Measurements from ENCODE around the gene TAF7L.
"Not testable (repeated sequence)": the region's sequence is repeated elsewhere in the genome, so short reads cannot be mapped to it uniquely, and the experiment has no call there.

TAF7L gene, protein sequence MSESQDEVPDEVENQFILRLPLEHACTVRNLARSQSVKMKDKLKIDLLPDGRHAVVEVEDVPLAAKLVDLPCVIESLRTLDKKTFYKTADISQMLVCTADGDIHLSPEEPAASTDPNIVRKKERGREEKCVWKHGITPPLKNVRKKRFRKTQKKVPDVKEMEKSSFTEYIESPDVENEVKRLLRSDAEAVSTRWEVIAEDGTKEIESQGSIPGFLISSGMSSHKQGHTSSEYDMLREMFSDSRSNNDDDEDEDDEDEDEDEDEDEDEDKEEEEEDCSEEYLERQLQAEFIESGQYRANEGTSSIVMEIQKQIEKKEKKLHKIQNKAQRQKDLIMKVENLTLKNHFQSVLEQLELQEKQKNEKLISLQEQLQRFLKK

GRCh38 chrX:101290957-101291603 lies at the start of gene TAF7L:
Gene TAF7L (minus strand): TSS chrX:101291334. CDS start chrX:101287543, 3,791 bp downstream.
- DNase-seq = no peak

DNA sequence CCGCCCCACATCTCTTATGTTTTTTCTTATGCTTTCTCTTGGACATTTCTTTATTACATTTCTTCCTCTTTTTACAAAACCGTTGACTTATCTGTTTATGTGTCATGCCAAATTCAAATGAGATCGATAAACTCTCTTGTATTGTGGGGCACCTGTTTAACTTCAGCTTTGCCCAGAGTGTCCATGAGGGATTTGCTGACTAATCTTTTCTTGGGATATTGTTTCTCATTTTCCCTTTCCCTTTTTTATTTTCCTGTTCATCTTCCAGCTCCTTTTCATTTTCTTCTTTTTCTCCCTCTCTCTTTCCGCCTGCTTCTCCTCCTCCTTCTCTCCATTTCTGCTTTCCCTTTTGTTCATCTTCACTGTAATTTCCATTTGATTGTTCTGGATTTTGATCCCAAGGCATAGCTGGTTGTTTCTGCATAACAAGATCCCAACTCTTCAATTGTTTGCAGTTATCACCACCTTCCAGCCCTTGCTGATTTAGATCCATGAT lies 46.7 kb upstream of the TAF7L start:
- DNase-seq = no peak

- not testable (repeated sequence) for DNase-seq
These were observed 43.2 kb upstream of the TAF7L start for GRCh38 chrX:101334310-101334709.

- not testable (repeated sequence) for DNase-seq
These were observed 35.5 kb upstream of the TAF7L start for GRCh38 chrX:101326600-101326999.

DNA sequence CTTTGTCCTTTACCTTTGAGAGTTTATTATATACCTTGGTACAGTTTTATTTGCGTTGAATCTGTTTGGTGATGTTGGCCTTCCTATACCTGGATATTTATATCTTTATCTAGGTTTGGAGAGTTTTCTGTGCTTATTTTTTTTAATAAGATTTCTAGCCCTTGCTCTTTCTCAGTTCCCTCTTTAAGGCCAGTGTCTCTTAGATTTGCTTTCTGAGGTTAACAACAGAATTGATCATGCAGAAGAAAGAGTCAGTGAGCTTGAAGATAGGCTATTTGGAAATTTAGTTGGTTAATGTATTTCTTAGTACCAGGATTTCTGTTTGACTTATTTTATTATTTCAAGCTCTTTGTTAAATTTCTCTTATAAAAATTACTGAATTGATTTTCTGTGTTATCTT lies 12.7 kb upstream of the TAF7L start:
- DNase-seq = no peak

- DNase-seq = not testable (repeated sequence)
These were observed 4.5 kb upstream of the TAF7L start for GRCh38 chrX:101295603-101296002.

- DNase-seq = no peak
These were observed 3.7 kb downstream of the TAF7L start for GRCh38 chrX:101287402-101287801.

DNA sequence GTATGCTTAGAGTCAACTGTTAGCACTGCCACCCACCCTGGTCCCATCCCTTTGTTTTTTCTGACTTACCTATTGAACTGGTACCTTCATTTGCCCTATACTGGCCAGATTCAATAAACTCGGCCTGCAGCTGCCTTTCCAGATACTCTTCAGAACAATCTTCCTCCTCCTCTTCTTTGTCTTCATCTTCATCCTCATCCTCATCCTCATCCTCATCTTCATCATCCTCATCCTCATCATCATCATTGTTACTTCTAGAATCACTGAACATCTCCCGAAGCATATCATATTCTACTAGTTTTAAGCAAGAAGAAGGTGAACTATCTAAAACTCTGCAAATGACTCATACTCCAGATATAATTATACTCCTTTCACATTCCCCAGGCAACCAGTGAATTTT lies 14.9 kb downstream of the TAF7L start:
- no peak for DNase-seq

DNA sequence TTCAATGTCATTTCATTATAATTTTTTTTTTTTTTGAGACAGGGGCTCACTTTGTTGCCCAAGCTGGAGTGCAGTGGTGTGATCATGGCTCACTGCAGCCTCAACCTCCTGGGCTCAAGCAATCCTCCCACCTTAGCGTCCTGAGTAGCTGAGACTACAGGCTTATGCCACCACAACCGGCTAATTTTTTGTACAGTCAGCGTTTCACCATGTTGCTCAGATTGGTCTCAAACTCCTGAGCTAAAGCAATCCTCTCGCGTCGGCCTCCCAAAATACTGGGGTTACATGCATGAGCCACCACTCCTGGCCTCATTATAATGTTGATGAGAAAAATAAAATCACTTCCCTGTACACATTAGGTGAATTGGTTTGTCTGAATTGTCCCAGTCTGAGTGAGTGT lies 16.9 kb downstream of the TAF7L start:
- no peak for DNase-seq

DNA sequence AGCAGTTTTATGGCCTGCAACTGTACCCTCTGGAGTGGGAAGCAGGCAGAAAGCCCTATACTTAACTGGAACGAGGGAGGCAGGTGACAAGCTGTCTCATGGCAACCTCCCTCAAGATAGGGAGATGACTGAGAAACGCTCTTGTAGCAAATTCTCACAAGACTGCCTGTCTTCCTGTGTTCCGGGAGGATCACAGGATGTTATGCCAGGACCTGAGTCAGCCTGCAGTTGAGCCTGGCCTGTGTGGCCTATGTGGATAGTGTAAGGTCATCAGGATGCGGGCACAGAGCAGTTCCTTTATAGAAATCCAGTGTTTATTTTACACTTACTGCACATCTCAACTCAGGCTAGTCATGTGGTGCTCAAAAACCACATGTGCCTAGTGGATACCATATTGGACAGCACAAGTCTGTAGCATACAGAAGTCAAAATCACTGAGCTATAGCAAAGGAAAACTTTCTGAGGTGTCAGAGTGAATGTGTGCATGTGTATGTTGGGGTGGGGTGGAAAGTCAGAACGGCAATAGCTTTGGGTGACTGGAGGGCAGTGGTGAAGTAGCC lies 25.2 kb downstream of the TAF7L start:
- no peak for DNase-seq

- DNase-seq = no peak
These were observed 27.4 kb downstream of the TAF7L start for GRCh38 chrX:101263766-101264165.

DNA sequence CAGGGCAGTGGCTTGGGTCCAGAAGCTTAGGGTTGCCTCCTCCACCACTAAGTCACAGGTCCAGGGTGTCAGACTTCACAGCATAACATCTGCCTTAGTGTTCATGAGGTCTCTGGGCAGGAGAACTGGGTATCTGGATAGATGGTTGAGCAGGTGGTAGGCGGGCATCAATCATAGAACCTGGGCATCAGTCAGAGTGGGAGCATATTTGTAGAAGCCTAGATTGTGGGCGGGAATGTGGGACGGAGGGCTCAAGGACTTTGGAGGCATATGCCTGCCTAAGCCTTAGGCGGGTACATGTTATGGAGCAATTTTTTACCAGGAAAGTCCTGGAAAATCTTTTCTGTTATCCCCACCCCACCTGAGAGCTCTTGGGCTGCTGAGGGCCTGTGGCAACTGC lies 28.5 kb downstream of the TAF7L start:
- DNase-seq = no peak

- DNase-seq = no peak
These were observed 30.7 kb downstream of the TAF7L start for GRCh38 chrX:101260435-101260834.

DNA sequence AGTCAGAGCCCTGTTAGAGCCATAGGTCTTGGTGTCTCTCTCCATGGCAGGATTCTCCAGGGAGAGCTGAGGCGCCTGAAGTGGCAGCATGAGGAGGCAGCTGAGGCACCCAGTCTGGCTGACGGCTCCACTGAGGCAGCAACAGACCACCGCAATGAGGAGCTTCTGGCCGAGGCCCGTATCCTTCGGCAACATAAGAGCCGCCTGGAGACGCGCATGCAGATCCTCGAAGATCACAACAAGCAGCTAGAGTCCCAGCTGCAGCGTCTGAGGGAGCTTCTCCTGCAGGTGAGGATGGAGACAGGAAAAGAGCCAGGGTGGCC lies 32.9 kb downstream of the TAF7L start:
- DNase-seq = no peak

DNA sequence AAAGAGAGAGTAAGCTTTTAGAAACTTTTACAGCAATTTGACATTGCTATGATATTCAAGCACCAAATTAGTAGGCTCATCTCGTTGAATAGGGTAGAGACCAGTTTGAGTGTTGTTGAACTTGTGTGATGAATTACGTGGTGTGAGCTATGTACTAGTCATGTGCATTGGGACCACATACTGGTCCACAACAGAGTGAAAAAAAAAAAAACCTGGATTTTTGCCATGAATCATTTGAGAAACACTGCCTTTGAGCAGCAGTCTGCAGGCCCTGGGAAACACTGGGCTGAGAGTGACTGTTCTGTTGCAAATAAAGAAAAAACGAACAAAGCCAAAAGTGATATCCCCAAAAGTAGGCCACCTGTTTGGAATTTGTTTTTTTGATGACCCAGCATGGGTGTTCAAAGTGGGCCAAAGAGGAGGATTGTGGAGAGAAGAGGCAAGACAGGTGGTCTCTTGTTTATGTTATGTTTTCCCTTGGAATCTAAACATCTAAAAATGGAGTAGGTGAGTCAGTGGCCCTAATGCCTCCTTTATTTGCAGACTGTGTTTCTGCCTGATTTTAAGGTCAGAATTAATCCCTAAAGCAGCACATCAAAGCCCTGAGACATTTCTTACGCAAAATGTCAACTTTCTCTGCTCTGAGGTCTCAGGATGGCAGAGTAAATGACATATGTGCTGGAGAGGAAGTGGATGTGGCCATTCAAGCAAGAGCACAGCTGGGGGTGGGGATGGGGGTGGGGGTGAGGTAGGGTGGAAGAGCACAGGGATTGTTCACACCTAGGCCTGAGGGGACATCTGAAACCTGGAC lies 33.5 kb downstream of the TAF7L start:
- DNase-seq = no peak

DNA sequence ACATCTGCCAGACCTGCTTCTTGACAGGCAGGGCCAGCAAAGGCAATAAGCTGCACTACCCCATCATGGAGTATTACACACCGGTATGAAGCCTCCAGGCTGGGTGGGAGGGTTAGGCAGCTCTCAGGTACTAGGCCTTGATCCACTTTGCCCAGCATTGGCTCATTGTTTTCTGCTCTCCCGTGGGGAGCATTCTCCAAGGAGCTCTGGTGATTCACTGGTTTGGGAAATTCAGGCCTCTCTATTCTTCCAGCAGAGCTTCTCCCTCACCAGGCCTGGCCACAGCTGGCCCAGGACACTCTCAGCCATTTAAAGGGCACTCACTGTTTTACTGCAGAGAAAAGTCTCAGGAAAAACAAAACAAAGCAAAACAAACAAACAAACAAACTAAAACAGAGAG lies 38.5 kb downstream of the TAF7L start:
- no peak for DNase-seq

- DNase-seq = no peak
These were observed 49.6 kb downstream of the TAF7L start for GRCh38 chrX:101241531-101241930.

DNA sequence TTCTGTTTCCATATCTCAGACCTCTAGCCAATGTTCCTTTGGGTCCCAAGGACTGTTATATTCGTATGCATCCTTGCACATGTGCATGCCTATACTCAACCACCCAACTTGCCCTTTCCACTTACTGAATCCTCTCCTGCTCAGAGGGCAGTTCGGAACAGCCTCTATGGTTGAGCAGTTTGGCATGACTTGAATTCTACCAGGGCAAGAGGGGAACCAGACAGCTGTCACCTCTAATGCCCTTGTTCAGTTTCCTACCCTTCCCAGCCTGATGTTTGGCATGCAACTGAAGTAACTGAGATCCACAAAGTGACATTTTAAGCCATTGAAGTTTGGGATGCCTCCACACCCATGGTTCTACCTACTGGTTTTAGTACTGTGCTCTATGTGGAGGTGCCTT lies 54.1 kb downstream of the TAF7L start:
- DNase-seq = no peak

GRCh38 chrX:101232316-101232715 lies 58.8 kb downstream of the TAF7L start:
- no peak for DNase-seq

DNA sequence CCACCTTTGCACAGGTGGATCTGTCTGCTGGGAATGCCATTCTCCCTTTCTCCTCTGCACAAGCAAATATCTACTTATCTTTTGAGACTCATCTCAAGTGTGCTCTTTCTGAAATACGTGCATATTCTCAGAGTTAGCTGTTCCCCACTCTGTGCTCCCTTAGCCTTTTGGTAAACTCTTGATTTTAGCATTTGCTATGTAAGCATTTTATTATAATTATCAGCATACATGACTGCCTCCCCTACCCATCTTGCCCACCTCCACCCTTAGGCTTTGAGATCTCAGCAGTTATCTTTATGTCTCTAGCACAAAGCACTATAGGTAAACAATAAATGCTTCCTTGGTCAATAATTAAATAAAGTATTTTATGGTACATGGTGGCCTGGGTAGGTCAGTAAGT lies 60.1 kb downstream of the TAF7L start:
- no peak for DNase-seq

DNA sequence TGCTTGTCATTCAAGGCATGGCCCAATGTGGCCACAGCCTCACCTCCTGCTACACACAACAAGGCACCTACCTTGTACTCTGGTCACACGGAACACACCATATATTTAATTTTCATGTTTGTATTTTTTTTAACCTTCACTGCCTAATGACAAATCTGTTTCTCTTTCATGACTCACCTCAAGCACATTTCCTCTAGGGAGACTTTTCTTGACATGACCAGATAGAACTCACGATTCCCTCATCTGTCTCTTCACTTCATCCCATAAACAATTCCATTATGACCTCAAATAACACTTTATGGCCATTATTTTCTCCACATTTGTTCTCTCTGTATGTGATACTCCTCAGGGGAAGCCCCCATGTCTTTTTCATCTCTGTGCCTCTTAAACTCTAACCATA lies 60.5 kb downstream of the TAF7L start:
- DNase-seq = no peak

- no peak for DNase-seq
These were observed 62.0 kb downstream of the TAF7L start for GRCh38 chrX:101229170-101229569.

GRCh38 chrX:101223226-101223625 lies 67.9 kb downstream of the TAF7L start:
- DNase-seq = no peak
